HG03457 (cell line): Measurements from ENCODE around the gene KHSRP.
"Not testable (repeated sequence)": the region's sequence is repeated elsewhere in the genome, so short reads cannot be mapped to it uniquely, and the experiment has no call there.

ENCODE experiments used
- ATAC-seq: cut with Tn5 transposase; IDR thresholded peaks from one replicate; pipeline ENCODE4 v1.9.1; 2021; ENCODE audit warnings: moderate number of reproducible peaks; ENCODE audit not compliant: unreplicated experiment

The KHSRP gene

DNA sequence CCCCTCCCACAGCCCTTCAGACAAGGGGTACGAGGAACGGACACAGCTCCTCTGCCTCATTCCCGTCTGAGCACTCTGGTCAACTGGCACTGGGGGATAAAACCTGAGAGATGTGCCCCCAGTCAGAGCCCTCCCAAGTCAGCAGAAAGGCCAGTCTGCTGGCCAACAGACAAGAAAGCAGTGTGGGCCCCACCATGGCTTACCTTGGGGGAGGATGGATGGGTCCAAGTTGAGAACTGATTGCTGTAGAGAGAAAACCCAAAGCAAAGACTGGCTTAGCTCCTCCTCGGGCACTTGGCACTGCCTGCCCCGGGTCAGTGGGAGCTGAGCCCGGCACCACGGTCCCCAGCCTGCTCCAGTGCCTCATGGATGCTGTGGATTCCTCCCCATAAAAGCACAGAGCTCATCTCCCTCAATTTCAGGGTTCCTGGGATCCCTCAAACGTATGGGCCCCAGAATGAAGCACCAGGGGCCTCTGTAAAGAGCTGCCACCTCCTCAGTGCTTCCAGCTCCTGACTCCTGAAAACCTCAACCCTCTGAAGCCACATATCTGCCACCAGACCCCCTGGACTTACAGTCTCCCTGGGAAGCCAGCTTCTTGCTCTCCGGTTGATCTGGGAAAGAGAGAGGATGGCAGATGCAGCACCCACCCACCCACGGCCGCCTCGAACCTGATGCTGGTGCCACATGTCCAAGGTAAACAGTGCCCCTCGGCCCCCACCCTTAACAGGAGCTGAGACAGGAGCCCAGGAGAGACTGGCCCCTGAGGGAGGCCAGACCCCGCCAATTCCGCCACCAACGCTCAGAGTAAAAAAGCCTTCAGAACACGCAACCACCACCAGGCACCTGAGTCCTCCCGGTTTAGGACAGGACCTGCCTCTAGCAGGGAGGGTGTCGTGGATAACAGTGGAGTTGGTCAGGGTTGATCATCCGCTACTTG is 3.3 kb downstream of the KHSRP start:
- ATAC-seq: no peak

DNA sequence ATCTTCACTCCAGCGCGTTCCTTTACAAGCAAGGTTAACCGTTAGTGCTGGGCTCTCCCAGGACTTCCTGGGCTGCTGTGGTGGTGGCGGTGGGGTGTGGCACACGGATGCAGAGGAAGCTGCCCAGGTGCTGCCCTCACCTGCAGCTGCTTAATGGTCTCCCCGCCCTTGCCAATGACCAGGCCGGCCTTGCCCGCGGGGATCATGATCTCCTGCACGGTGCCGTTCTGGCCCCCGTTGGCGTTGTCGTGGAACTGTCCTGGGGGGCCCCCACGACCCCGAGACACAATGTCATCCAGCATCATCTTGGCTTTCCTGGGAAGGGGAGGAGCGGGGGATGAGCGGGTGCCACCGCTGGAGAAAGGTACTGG is 6.1 kb downstream of the KHSRP start:
- no peak for ATAC-seq

DNA sequence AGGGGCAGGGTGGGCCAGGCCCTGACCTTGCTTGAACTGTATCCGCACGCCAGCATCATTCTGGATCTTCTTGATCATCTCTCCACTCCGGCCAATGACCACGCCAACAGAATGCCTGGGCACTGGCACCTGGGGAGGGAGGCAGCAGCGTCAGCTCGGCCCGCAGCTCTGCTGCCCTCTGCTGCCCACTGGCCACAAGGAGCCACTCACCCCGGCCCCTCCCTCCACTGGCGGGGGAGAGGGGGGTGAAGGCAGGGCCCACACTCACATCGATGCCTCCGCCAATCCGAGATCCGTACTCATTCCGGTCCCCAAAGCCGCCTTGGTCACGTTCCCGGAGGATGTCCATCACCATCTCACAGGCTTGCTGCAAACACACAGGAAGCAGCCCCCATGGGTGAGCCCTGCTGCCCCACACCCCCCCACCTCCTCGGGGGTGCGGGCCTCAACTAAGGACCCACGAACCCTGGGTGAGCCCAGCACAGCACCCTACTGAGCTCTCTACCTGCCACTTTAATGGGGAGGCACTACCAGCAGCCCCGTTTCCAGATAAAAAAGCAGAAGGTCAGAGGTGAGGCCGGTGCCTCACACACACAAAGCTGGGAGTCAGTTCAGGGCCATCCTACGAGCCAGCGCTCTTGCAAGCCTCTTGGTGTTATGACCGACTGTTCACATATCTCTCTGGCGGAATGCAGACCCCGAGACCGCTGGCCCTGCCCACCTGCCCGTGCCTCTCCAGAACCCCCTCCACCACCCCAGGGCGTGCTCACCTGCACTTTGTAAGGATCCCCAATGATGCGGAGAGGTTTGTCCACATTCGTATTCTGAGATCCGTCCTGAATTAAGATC is 6.7 kb downstream of the KHSRP start:
- ATAC-seq: no peak

DNA sequence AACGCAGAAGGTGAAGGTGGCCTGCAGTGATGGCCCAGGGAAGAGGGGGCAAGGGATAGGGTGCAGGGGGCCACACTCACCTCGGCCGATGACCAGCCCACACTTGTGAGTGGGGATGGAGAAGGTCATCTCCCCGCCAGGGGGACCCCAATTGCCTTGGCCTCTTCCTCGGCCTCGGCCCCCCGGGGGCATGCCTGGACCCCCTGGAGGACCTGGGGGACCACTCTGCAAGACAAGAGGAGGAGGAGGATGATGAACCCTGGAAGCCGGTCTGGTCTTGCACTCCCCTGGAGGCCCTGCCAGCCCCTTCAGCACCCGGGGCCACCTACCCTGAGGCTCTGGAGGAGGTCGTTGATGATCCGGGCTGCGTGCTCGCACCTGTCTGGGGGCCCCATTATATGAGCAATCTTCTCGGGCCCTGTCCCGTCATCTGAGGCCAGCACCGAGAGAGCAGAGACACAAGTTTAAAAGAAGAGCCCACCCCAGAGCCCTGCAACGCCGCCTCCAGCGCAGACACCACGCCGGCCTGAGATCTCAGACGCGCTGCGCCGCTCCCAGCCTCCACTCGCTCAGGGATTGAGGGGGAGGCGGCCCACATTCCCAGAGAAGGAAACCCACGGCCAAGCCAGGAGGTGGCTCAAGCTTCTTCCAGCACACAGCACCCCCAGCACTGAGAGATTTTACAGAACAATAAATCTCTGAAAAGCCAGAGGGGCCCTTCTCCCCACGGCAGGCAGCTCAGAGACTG is 7.8 kb downstream of the KHSRP start:
- no peak for ATAC-seq

DNA sequence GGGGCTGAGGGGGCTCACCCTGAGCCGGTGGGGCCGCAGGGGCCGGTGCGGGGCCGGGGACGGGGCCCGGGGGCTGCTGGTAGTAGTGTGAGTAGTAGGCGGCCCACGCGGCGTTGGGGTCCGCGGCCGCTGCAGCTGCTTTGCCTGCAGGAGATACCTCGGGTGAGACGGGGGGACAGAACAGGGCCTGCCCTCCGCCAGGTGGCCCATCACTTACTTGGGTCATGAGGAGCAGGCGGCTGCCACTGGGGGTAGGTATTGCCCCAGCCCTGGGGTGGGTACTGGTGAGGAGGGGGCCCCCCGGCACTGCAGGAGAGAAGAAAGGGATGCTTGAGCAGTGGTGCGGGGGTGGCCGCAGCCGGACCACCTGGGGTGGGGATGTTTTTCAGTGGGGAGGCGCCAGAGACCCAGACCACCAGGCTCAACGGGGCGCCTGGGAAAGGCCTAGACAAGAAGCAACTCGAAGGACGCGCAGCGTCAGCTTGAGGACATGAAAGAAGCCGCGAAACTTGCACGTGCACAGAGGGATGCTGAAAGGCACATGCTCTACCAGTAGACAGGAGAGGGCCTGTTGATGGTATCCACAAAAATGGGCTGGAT is 8.9 kb downstream of the KHSRP start:
- no peak for ATAC-seq

DNA sequence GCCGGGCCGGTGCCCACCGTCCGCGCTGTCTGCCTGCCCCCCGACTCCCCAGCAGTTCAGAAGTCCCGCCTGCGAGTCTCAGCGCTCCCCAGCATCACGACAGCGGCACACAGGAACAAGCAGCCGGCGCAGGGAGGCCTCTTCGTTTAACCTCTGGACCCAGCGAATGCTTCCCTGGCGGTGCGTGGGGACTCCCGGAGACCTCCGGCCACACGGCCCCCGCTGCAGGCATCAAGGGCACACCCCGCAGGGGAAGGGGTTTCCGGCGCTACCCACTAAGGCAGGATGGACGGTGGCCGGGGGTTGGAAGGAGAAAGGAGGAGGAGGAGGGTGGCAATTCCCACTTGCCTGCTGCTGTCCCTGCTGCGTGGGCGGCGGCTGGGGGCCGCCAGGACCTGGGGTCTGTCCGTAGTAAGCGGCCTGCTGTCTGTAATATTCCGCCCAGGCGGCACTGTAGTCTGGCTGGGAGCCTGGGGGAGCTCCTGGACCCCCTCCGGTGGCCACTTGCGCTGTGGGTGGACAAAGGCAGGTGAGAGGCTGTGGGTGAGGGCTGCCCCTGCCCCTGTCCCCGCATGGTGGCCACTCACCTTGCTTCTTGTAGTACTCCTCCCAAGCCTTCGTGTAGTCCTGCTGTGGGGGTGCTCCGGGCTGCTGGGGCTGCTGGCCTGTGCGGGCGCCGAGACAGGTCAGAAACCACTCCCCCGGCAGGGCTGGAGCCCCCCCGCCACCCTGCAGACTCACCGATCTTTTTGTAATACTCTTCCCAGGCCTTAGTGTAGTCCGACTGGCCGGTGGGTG is 9.6 kb downstream of the KHSRP start:
- ATAC-seq: no peak

DNA sequence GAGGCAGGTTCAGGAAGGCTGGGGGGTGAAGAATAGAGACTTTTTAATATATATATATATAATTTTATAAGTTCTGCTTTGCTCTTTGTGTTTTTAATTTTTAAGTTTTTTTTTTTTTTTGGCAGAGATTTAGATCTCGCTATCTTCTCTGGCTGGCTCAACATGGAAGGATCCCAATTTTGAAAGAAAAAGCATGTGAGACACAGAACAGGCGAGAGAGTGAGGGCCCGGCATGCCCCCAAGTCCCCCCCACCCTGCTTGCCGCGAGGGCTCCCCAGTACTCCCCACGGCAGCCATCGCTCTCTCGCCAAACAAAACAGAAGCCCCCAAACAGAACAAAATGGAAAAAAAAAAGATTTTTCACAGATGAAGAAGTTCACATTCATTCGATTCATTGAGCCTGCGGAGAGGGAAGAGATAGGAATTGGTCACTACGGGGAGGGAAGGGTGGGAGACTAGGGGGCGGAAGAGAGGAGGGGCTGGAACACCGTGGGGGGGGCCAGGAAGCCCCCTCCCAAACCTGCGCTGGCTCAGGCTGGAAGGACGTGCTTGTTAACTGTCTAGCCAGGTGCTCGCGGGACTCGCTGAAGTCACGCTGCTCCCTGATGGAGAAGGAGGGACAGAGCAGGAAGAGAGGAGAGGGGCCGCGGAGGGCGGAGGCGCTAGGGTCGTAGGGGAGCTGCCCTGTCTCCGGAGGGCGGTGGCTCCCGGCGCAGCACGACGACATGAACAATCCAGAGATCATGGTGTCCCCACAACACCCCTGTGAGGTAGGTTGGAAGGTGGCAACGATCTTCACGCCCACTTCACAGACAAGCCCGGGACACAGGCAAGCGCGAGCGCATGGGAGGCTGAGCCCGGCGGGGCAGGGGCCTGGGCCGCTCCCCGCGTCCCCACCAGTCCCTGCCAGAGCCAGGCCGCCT is 10.6 kb downstream of the KHSRP start:
- ATAC-seq: no peak

DNA sequence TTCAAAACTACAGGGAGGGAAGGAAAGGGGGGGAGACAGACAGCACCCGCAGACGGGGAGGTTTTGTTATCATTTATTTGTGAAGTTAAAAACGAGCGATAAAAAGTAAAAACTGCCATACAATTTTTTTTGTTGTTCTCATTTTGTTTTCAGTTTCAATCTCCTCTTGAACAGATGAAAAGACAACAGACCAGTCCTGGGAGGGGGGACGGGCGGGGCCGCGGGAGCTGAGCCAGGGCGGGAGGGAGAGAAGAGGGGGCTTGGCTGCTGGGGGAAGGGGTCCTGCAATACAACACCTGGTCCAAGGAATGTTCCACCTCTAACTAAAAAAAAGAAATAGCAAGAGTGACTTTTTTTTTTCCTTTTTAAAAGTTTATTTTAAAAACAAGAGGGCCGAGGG is 11.3 kb downstream of the KHSRP start:
- ATAC-seq: no peak

DNA sequence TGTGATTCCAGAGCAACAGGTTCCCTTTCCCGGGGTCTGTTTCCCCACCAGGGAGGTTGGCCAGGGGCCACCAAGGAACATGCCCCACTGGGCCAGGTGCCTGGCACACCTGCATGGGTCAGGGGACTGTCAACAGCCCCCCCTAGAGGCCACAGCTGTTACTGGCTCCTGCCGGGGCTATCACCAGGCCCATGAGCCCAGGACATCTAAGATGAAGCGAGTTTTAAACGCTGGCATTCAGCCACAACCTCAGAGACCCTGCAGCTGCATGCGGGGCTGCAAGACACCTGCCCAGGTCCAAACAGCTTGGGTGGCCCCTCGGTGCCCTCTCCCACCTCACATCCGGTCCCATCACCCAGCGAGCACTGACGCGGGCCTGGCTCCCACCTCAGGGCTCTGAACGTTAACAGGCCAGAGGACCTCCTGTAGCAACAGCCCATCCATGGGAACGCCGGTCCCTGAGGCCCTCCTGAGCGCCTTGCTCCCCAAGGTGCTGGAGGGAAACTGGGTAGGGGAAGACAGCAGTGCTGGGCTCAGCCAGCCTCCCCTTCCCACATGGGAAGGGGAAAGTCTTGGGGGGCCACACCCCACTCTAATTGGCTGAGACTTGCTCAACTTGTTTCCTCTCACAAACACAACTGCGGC is 12.0 kb downstream of the KHSRP start:
- ATAC-seq: no peak

DNA sequence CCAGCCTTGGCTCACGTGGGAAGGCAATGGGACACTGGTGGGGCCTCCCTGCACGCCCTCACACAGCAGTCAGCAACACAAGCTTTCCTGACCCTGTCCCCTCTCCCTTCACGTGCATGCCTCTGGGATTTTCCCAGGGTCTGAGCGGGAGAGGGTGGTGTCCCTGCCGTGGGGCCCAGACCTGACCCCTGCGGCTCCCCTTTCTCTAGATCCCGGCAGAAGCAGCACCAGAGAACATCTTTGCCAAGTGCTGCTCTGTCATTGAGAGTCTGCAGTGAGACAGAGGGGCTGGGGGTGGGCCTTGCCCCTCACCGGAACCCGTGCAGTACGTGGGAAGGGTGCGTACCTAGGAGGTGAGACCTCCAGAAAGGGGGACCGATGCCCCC is 12.6 kb downstream of the KHSRP start:
- no peak for ATAC-seq

DNA sequence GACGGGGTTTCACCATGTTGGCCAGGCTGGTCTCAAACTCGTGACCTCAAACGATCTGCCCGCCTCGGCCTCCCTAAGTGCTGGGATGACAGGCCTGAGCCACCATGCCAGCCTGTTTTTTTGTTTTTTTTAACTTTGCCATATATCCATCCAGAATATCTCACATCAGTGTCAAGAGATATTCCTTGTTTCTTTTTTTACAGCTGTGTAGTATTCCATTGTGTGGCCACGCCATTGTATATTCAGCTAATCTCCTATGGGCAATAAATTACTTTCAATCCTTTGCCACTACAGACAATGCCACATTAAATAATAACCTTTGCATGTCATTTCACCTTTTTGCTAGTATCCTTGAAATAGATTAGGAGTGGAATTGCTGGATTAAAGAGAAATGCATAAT is 15.3 kb downstream of the KHSRP start:
- no peak for ATAC-seq

DNA sequence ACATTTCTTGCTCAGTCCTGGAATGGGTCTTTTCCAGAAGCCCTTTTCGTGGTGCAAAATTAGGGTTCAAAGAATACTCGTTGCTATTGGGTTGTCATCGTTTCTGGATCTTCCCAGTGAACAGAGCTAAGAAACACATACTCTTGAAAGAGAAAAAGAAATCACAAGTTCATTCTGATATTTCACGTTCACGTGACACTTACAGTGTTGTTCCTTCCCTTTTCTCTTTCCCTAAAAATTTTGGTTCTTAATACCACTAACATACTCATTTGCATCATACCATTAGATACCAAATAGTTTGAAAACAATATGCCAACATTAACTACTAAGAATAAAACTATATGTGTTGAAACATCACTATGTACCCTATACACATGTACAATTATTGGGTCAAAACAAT is 18.2 kb downstream of the KHSRP start:
- no peak for ATAC-seq

DNA sequence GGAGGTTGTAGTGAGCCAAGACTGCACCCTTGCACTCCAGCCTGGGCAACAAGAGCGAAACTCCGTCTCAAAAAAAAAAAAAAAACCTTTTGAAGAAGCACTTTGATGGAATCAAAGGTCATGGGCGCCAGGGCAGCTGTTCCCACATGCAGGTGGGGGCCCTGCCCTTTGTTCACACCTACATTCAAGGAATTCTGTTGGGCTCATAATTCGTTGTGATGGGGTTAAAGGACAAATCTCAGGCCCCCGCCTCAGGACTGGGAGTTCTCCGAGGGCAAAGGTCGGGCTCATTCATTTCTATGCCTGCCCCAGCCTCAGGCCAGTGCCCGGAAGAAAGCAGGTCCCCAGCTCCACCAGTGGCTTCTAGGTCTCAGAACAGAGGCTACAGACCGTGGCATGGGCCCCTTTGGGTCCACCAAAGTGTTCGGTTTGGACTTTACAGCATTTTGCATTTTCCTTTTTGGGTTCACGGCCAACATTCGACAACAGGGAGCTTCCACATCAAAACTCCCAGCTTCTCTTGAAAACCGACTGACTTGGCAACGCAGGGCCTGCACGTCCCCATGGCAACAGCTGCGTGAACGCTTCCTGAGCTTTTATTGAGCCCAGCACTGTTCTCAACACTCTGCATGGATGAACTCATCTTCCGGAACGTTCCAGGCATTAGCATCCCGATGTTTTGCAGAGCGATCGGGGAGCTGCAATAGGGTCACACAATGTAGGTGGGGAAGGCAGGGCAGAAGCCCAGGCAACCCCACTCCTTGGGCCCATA is 21.6 kb downstream of the KHSRP start:
- ATAC-seq: no peak

DNA sequence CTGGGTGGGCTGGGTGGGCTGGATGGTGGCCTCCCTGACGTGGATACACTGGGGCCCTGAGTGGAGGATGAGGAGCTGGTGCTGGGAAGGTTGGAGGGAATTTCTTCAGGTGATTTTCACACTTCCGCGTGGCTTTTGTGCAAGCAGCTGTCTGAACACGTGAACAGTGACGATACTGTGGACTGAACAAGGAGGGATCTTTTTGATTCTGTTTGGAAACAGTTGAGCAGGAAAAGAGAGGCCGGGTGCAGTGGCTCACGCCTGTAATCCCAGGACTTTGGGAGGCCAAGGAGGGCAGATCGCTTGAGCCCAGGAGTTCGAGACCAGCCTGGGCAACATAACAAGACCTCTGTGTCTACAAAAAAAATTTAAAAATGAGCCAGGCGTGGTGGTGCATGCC is 22.6 kb downstream of the KHSRP start:
- ATAC-seq: no peak

DNA sequence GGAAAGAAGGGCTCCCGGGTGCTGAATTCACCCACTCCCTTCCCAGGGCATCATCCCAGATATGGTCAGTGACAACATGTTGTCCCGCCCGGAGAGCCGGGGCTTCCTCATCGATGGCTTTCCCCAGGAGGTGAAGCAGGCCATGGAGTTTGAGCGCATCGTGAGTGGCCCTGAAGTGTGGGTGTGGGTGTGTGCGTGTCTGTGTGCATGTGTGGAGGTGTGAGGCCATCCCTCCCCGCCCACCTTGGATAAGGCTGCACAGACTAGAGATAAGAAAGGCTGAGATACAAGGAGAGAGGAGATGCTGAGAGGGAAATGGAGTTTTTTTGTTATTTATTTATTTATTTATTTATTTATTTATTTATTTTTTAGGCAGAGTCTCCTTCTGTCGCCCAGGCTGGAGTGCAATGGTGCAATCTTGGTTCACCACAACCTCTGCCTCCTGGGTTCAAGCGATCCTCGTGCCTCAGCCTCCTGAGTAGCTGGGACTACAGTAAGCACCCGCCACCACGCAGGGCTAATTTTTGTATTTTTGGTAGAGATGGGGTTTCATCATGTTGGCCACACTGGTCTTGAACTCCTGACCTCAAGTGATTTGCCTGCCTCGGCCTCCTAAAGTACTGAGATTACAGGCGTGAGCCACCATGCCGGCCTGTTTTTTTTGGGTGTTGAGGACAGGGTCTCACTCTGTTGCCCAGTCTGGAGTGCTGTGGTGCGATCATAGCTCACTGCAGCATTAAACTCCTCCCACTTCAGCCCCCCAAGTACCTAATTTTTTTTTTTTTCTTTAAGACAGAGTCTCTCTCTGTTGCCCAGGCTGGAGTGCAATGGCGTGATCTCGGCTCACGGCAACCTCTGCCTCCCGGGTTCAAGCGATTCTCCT is 24.3 kb downstream of the KHSRP start:
- not testable (repeated sequence) for ATAC-seq

DNA sequence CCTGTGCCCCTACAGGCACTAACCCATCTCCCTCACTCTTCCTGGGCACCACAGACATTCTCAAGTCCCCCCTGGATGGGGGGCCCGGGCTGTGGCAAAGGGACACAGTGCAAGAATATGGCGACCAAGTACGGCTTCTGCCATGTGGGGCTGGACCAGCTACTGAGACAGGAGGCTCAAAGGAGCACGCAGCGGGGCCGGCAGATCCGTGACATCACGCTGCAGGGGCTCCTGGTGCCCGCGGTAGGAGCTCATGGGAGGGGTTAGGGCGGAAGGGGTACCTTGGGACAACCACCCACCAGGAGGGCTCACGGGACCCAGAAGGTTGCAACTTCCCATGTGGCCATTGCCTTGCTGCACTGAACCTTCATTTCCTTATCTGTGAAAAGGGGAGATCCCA is 28.3 kb downstream of the KHSRP start:
- no peak for ATAC-seq

DNA sequence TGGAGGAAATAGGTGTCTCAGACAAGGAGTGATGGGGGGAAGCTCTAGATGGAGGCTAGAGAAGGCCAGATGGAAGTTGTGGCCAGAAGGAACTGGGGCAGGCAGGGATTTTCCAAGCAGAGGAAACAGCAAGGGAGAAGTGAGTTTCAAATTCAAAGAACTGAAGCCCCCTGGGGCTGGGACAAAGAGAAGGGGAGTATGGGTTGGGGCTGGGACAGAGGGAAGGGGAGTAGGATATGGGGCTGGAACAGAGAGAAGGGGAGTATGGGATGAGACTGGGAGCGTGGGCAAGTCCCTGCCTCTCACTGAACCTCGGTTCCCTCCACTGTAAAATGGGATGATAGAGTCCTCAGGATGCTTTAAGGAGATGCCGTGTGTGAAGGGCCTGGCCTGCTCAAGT is 29.8 kb downstream of the KHSRP start:
- ATAC-seq: no peak
